Measurements from ENCODE around the gene ACOT11. TPM values are rescaled to one million over a fixed set of nuclear protein-coding genes. Genes with fewer than 3 reads are reported as not detected.

The ACOT11 gene
- total and polyA plus RNA-seq, 2 donors from 2014 or later, result 24.6 to 31.1 TPM

DNA sequence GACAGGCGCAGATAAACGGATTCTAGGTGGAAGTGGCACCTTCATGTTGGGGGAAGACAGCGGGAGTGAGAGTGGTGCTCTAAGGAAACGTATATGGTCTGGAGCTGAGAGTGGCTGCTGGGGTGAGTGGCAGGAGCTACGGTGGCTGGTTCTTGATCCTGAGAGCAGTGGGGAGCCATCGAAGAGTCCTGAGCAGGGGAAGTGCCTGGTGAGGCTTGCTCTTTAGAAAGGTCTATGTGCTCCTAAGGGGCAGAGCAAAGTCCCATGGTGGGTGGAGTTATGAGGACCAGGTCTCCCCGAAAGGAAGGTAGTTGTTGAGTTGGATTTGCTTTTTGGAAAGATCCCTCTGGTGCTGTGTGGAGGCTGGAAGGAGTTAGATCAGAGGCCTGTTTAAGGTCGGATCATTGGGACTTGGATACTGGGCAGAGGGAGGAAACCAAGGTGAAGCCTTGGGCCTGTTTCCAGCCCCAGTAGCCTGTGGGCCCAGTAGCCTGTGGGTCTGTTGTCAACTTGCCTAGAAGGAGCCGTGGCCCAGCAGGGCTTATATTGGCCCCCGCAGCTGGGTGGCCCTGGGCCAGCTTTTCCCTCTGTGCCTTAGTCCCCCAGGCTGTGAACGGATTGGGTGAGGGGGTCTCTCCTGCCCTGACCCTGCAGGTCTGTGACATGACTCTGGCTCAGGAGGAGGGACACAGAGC, 33.0 kb downstream of the ACOT11 start:
- TF ChIP-seq, protein P1, sequence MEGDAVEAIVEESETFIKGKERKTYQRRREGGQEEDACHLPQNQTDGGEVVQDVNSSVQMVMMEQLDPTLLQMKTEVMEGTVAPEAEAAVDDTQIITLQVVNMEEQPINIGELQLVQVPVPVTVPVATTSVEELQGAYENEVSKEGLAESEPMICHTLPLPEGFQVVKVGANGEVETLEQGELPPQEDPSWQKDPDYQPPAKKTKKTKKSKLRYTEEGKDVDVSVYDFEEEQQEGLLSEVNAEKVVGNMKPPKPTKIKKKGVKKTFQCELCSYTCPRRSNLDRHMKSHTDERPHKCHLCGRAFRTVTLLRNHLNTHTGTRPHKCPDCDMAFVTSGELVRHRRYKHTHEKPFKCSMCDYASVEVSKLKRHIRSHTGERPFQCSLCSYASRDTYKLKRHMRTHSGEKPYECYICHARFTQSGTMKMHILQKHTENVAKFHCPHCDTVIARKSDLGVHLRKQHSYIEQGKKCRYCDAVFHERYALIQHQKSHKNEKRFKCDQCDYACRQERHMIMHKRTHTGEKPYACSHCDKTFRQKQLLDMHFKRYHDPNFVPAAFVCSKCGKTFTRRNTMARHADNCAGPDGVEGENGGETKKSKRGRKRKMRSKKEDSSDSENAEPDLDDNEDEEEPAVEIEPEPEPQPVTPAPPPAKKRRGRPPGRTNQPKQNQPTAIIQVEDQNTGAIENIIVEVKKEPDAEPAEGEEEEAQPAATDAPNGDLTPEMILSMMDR (IDR thresholded peaks at IDR 0.05; ENCODE audit: borderline replicate concordance, extremely low read depth, insufficient read depth), result no peak
- H3K27ac ChIP-seq (ENCODE audit: low read depth in 2 of 2, low read length in 2 of 2), result peak overlapping the region; percentile 74 to 94
- FAIRE-seq (no peak), DNase-seq (peak in 1 of 5 donors; percentile 22)
- H3K9me3 ChIP-seq (ENCODE audit: control insufficient read depth in 2 of 3, insufficient read depth in 1 of 3, low read length in 3 of 3), result no peaks in the 10 kb centered on the region
- no peak overlapping the region for H3K4me3 ChIP-seq (ENCODE audit: low read length in 3 of 3)
- intact Hi-C loops (cut with DNase I), result no loop called here
- peaks cover 0 to 46% (median 36%) of the 10 kb centered on the region in 3 donors for H3K4me1 ChIP-seq (ENCODE audit: control insufficient read depth in 2 of 3, insufficient read depth in 2 of 3, low read depth in 1 of 3, low read length in 3 of 3)
- H3K36me3 ChIP-seq (ENCODE audit: control insufficient read depth in 2 of 3, insufficient read depth in 3 of 3, low read length in 3 of 3), result peaks cover 0 to 4% (median 3%) of the 10 kb centered on the region in 3 donors
- H3K27me3 ChIP-seq (ENCODE audit: control insufficient read depth, insufficient read depth, low read length), result no peaks in the 10 kb centered on the region
- H3K9ac ChIP-seq (ENCODE audit: low read length in 3 of 3), result peak overlapping the region in 1 of 3 donors; percentile 55

DNA sequence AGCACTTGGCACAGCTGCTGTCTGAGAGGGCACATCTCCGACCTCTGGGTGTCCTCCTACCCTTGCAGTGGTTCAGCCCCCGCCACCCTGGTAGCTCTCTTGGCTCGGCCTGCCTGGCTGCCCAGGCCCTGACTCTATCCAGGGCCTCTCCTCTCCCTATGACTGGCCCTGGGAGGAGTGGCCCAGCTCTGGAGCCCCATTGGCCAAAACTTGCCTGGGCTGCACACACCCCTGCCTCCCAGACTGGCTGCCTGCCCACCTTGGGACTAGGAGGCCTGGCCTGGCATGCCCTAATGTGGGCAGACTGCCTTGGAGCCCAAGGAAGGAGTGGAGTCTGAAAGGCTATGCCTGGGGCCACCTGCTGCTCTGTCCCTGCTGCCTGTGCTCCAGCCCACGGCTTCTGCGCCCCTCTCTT, 33.6 kb downstream of the ACOT11 start:
- Histone ChIP-seq H3K27ac (ENCODE audit: low read depth in 2 of 2, low read length in 2 of 2) (peak overlapping the region; percentile 74 to 98), H3K4me1 (ENCODE audit: control insufficient read depth in 2 of 3, insufficient read depth in 2 of 3, low read depth in 1 of 3, low read length in 3 of 3) (peaks cover 0 to 46% (median 36%) of the 10 kb centered on the region in 3 donors), H3K27me3 (ENCODE audit: control insufficient read depth, insufficient read depth, low read length) (no peaks in the 10 kb centered on the region), H3K9me3 (ENCODE audit: control insufficient read depth in 2 of 3, insufficient read depth in 1 of 3, low read length in 3 of 3) (no peaks in the 10 kb centered on the region), H3K36me3 (ENCODE audit: control insufficient read depth in 2 of 3, insufficient read depth in 3 of 3, low read length in 3 of 3) (peaks cover 0 to 5% (median 3%) of the 10 kb centered on the region in 3 donors), H3K9ac (ENCODE audit: low read length in 3 of 3) (peak overlapping the region in 1 of 3 donors; percentile 81), H3K4me3 (ENCODE audit: low read length in 3 of 3) (no peak overlapping the region)
- intact Hi-C loops (cut with DNase I), result no loop called here
- peak; percentile 63 to 96 (median 70) for DNase-seq
- TF ChIP-seq, protein P1 (IDR thresholded peaks at IDR 0.05; ENCODE audit: borderline replicate concordance, extremely low read depth, insufficient read depth), result no peak
- FAIRE-seq, result peak; percentile 94

DNA sequence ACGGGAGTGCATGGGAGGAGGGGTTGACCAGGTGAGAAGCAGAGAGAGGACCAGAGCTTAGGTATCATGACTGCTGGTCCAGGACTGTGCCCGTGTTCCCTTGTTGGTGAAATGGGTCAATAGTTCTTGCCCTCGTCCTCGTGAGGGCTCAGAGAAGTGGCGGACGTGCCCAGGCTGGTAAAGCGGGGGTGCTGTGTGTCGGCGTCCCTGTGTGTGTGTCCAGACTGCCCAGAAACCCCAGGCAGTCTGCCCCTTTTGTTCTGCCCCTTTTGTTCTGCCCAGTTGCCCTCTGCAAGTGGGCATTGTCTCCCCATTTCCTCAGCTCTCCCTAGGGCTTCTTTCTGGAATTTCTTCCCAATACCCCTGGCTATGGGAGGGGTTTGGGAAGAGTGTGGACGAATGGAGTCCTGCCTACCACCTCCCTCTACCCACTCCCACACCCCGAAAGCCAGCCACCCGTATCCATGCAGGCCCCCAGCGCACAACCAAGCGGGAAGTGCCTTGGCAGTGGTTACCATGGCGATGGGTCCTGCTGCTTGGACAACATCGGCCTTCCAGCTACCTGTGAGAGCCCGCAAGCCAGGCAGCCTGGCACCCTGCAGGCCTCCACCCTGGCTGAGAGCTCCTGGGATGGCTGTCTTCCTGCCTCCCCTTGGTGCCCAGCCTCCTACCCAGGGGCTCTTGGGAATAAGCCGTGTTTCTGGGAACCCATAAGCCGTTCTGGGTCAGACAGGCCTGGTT, 34.7 kb downstream of the ACOT11 start:
- Histone ChIP-seq H3K9ac (ENCODE audit: low read length in 3 of 3) (peak overlapping the region in 1 of 3 donors; percentile 81), H3K9me3 (ENCODE audit: control insufficient read depth in 2 of 3, insufficient read depth in 1 of 3, low read length in 3 of 3) (no peaks in the 10 kb centered on the region), H3K4me3 (ENCODE audit: low read length in 3 of 3) (peak overlapping the region in 1 of 3 donors; percentile 7), H3K27me3 (ENCODE audit: control insufficient read depth, insufficient read depth, low read length) (no peaks in the 10 kb centered on the region), H3K36me3 (ENCODE audit: control insufficient read depth in 2 of 3, insufficient read depth in 3 of 3, low read length in 3 of 3) (peaks cover 0 to 8% (median 3%) of the 10 kb centered on the region in 3 donors), H3K27ac (ENCODE audit: low read depth in 2 of 2, low read length in 2 of 2) (peak overlapping the region; percentile 74 to 98), H3K4me1 (ENCODE audit: control insufficient read depth in 2 of 3, insufficient read depth in 2 of 3, low read depth in 1 of 3, low read length in 3 of 3) (peaks cover 0 to 45% (median 36%) of the 10 kb centered on the region in 3 donors)
- TF ChIP-seq, protein P1 (IDR thresholded peaks at IDR 0.05; ENCODE audit: borderline replicate concordance, extremely low read depth, insufficient read depth), result no peak
- no peak for FAIRE-seq
- peak; percentile 90 to 95 (median 94) for DNase-seq
- intact Hi-C loops (cut with DNase I), result no loop called here
